ENCODE results near the gene VANGL1. TPM values are rescaled to one million over a fixed set of nuclear protein-coding genes. Genes with fewer than 3 reads are reported as not detected.

The VANGL1 gene
- total RNA-seq, 2 donors from 2014 or later = 12.3 to 16.2 TPM

DNA sequence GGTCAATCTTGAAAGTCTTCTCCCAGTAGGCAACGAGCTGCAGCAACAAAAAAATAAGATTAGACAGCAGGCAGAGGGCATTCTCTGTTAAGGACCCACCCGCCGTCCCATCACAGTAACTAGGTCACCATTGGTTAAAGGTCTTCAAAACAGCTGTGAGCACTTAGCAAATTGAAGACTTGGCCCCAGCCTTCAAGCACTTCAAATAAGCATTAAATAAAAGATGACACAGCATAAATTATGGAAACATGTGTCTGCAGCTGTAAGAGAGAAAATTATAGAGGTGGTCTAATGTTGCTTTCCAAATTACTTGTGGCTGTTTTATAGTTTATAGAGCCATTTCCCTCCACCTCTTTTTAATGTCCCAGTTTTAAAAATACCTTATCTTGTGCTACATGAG lies 61.2 kb downstream of the VANGL1 start:
- H3K4me1 ChIP-seq (replicated peaks) = no peaks in the 10 kb centered on the region
- H3K27ac ChIP-seq = no peak overlapping the region
- H3K4me3 ChIP-seq = no peak overlapping the region
- no peaks in the 10 kb centered on the region for H3K27me3 ChIP-seq (replicated peaks; ENCODE audit: insufficient read depth)
- intact Hi-C loops (cut with DNase I) = no loop called here
- no peaks in the 10 kb centered on the region for H3K36me3 ChIP-seq
- DNase-seq (ENCODE audit: low spot score) = no peak
- H3K9me3 ChIP-seq = no peaks in the 10 kb centered on the region
- TF ChIP-seq POLR2AphosphoS5 (IDR thresholded peaks at IDR 0.05) = no peak
- TF ChIP-seq POLR2A (IDR thresholded peaks at IDR 0.05) = no peak
- TF ChIP-seq CTCF (IDR thresholded peaks at IDR 0.05) = no peak
- 81% methylated on average over 3 of the region's 3 CpGs for WGBS

DNA sequence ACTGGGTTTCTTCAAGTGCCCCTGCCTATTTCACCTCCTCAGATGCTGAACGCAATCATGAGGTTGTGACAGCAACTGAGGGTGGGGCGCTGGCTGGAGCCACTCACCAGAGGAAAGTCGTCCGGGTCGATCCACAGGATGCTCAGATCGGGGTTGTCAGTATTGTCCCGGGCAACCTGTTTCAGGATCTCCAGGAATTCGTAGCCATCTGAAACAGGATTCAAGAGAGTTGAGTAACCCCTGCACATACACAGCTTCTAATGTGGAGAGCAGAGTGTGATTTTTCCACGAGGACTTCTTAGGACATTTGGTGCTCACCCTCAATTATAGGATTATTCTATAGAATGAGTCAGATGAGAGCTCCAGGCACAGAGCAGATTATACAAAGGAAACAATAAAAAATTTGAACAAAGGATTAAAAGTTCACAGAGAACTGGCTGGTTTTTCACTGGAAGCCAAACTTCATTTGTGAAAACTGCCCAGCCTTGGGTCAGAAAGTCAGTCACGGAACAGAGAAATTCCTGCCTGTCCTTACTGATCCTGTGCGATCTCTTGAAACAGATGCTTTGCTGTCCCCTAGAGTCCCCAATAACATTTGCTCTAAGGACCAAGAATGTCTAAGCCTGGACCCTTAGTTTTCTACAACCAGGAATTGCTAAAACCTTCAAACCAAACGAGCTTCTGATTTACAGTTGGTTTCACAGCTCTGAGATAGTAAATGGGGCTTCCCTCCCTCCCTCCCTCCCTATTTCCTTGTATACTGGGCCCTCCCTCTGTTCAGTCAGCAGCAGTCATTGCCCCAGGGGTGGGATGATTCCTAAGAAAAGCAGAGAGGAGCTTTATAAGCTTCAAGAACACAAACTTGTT lies 63.5 kb downstream of the VANGL1 start:
- Histone ChIP-seq H3K27ac (no peak overlapping the region), H3K27me3 (replicated peaks; ENCODE audit: insufficient read depth) (no peaks in the 10 kb centered on the region), H3K9me3 (no peaks in the 10 kb centered on the region), H3K4me1 (replicated peaks) (no peaks in the 10 kb centered on the region), H3K4me3 (no peak overlapping the region), H3K36me3 (no peaks in the 10 kb centered on the region)
- TF ChIP-seq POLR2A (IDR thresholded peaks at IDR 0.05) = no peak
- no peak for TF ChIP-seq POLR2AphosphoS5 (IDR thresholded peaks at IDR 0.05)
- TF ChIP-seq CTCF (IDR thresholded peaks at IDR 0.05) = no peak
- intact Hi-C loops (cut with DNase I) = loop anchor here (5.0 kb wide), 1 partner anchor 98 kb away; no protein-coding TSS in a partner anchor
- no peak for DNase-seq (ENCODE audit: low spot score)
- WGBS = 77% methylated on average over 12 of the region's 12 CpGs

DNA sequence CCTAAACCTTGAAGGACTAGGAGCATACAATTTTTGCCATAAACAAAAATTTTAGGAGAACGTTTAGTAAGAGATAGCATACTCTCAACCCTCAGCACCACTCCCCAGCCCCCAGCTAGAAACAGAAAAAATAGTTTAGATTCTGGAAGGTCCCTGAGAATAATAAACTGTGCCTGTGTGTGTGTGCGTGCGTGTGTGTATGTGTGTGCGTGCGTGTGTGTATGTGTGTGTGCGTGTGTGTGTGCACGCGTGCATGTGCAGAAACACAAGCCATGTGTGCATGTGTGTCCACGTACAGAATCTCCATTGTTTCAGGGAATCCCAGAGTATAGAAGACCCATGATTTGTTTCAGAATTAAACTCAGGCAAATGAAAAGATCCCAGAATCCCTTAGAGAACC lies 64.2 kb downstream of the VANGL1 start:
- Histone ChIP-seq H3K27ac (no peak overlapping the region), H3K36me3 (no peaks in the 10 kb centered on the region), H3K9me3 (no peaks in the 10 kb centered on the region), H3K4me3 (no peak overlapping the region), H3K4me1 (replicated peaks) (peaks cover 1% of the 10 kb centered on the region), H3K27me3 (replicated peaks; ENCODE audit: insufficient read depth) (no peaks in the 10 kb centered on the region)
- no peak for DNase-seq (ENCODE audit: low spot score)
- intact Hi-C loops (cut with DNase I) = loop anchor here (5.0 kb wide), 1 partner anchor 99 kb away; no protein-coding TSS in a partner anchor
- TF ChIP-seq POLR2AphosphoS5 (IDR thresholded peaks at IDR 0.05) (no peak), CTCF (IDR thresholded peaks at IDR 0.05) (no peak), POLR2A (IDR thresholded peaks at IDR 0.05) (no peak)
- 83% methylated on average over 9 of the region's 9 CpGs for WGBS

- DNase-seq (ENCODE audit: low spot score) = no peak
- TF ChIP-seq POLR2A (IDR thresholded peaks at IDR 0.05) = no peak
- no peak for TF ChIP-seq POLR2AphosphoS5 (IDR thresholded peaks at IDR 0.05)
- peak; percentile 21 to 76 (median 36) for TF ChIP-seq CTCF (IDR thresholded peaks at IDR 0.05)
- WGBS = 49% methylated on average over 8 of the region's 8 CpGs
These were observed 65.0 kb downstream of the VANGL1 start for GRCh38 chr1:115706587-115707425.

More at GRCh38 chr1:115706587-115707425, 65.0 kb downstream of the VANGL1 start:
- intact Hi-C loops (cut with DNase I) = loop anchor here (5.0 kb wide), 1 partner anchor 100 kb away; no protein-coding TSS in a partner anchor
- Histone ChIP-seq H3K36me3 (no peaks in the 10 kb centered on the region), H3K4me1 (replicated peaks) (peaks cover 3% of the 10 kb centered on the region), H3K27ac (no peak overlapping the region), H3K4me3 (no peak overlapping the region), H3K9me3 (no peaks in the 10 kb centered on the region), H3K27me3 (replicated peaks; ENCODE audit: insufficient read depth) (no peaks in the 10 kb centered on the region)

Data from prostate gland (tissue), 2 donors.